Esophagus muscularis mucosa (tissue), 4 donors: ENCODE data around the gene KRTAP5-8. TPM values are rescaled to one million over a fixed set of nuclear protein-coding genes. Genes with fewer than 3 reads are reported as not detected.

Experiments used
- small RNA-seq, 3 donors: library from RNA; depleted of rRNA; stranded (forward); fragments of <200 nt; gene quantifications; one replicate each; pipeline ENCODE3, GENCODE V24; 2016
- total RNA-seq, 4 donors: library from RNA; depleted of rRNA; stranded (reverse); fragments of >200 nt; gene quantifications; one replicate each; pipeline versions ENCODE4 v1.1.0 to v1.2.1, GENCODE V29; 2016

The KRTAP5-8 gene
- total RNA-seq, 4 donors from 2014 or later, result not detected

Small RNA genes lying within 50 kb of the gene (small RNA-seq; reads per million reads assigned to genes)
- 0 reads per million in 3 donors for gene AP000867.1
- gene KRTAP5-14P, result 0 reads per million in 3 donors

Other genes with a start within 250 kb of the KRTAP5-8 start
- 1 to 10 TPM; 5.8 to 9.5 (median 9.2) TPM for gene DHCR7, start 89.6 kb upstream of the KRTAP5-8 start, total RNA-seq
- 10 to 100 TPM; 38.4 to 44.4 (median 42.2) TPM for gene NADSYN1, start 84.8 kb upstream of the KRTAP5-8 start, total RNA-seq
- gene KRTAP5-7, start 10.8 kb upstream of the KRTAP5-8 start, total RNA-seq, result not detected
- not detected for gene KRTAP5-9, start 10.4 kb downstream of the KRTAP5-8 start, total RNA-seq
- gene KRTAP5-10, start 27.5 kb downstream of the KRTAP5-8 start, total RNA-seq, result not detected
- gene KRTAP5-11, start 44.9 kb downstream of the KRTAP5-8 start, total RNA-seq, result not detected